GM23338 (cell line): ENCODE data around the gene TMEM145. TPM values are rescaled to one million over a fixed set of nuclear protein-coding genes. Genes with fewer than 3 reads are reported as not detected.

ENCODE experiments used
- ATAC-seq: fragments of 200-7000 bp; cut with Tn5 transposase; 3 replicates; pipeline ENCODE4 v1.9.1; 2020
- DNase-seq: peaks from one replicate; pipeline ENCODE4 v3.0.0-alpha.2; 2015; ENCODE audit warnings: low spot score
- H2AFZ ChIP-seq: fragments of 200-600 bp; sonication (generic); 2 replicates; pipeline ENCODE4 v1.8.0; 2016; ENCODE audit warnings: antibody characterized with exemption, mild to moderate bottlenecking, moderate library complexity
- H3F3A ChIP-seq: fragments of 200-600 bp; sonication (generic); replicated peaks from 2 replicates; pipeline ENCODE4 v1.8.0; 2017; ENCODE audit warnings: antibody characterized with exemption, mixed run types, low read depth
- H3K27ac ChIP-seq: fragments of 200-600 bp; sonication (generic); 2 replicates; pipeline ENCODE4 v1.6.1; 2016; ENCODE audit warnings: low read depth
- H3K27me3 ChIP-seq: fragments of 200-600 bp; sonication (generic); 2 replicates; pipeline ENCODE4 v1.8.0; 2016; ENCODE audit warnings: mild to moderate bottlenecking, mixed run types, moderate library complexity; ENCODE audit not compliant: insufficient read depth
- H3K36me3 ChIP-seq: fragments of 200-600 bp; sonication (generic); 2 replicates; pipeline ENCODE4 v1.8.0; 2016; ENCODE audit warnings: mild to moderate bottlenecking; ENCODE audit not compliant: insufficient read depth
- H3K4me1 ChIP-seq: fragments of 200-600 bp; sonication (generic); 2 replicates; pipeline ENCODE4 v1.8.0; 2016; ENCODE audit warnings: mild to moderate bottlenecking, moderate library complexity; ENCODE audit not compliant: insufficient read depth
- H3K4me2 ChIP-seq: fragments of 200-600 bp; sonication (generic); 2 replicates; pipeline ENCODE4 v1.7.1; 2017; ENCODE audit warnings: mixed run types
- H3K4me3 ChIP-seq: fragments of 200-600 bp; sonication (generic); 2 replicates; pipeline ENCODE4 v1.6.1; 2016; ENCODE audit warnings: mixed run types
- H3K79me2 ChIP-seq: fragments of 200-600 bp; sonication (generic); replicated peaks from 2 replicates; pipeline ENCODE4 v1.8.0; 2017; ENCODE audit warnings: mild to moderate bottlenecking; ENCODE audit not compliant: insufficient read depth
- H3K9me2 ChIP-seq: fragments of 200-600 bp; sonication (generic); 2 replicates; pipeline ENCODE4 v1.8.0; 2017; ENCODE audit not compliant: insufficient read depth
- H4K20me1 ChIP-seq: fragments of 200-600 bp; sonication (generic); replicated peaks from 2 replicates; pipeline ENCODE4 v1.8.0; 2017; ENCODE audit warnings: mild to moderate bottlenecking; ENCODE audit not compliant: insufficient read depth
- H3K27ac Mint-ChIP-seq: 2 replicates; pipeline ENCODE4 v1.8.0; 2020; ENCODE audit warnings: inconsistent platforms, mild to moderate bottlenecking, moderate library complexity, mixed read lengths
- H3K27me3 Mint-ChIP-seq: 3 replicates; pipeline ENCODE4 v1.8.0; 2022; ENCODE audit warnings: low read depth, mild to moderate bottlenecking, moderate library complexity, mixed read lengths, inconsistent platforms; ENCODE audit not compliant: insufficient read depth, poor library complexity
- H3K36me3 Mint-ChIP-seq: 3 replicates; pipeline ENCODE4 v1.8.0; 2021; ENCODE audit warnings: low read depth, mild to moderate bottlenecking, inconsistent platforms, moderate library complexity, mixed read lengths
- H3K4me1 Mint-ChIP-seq: 3 replicates; pipeline ENCODE4 v1.8.0; 2020; ENCODE audit warnings: mild to moderate bottlenecking, inconsistent platforms, mixed read lengths
- H3K4me3 Mint-ChIP-seq: 3 replicates; pipeline ENCODE4 v1.8.0; 2021; ENCODE audit warnings: moderate library complexity, mild to moderate bottlenecking, inconsistent platforms, mixed read lengths
- H3K9me3 Mint-ChIP-seq: 3 replicates; pipeline ENCODE4 v1.8.0; 2020; ENCODE audit warnings: moderate library complexity, mild to moderate bottlenecking, inconsistent platforms, mixed read lengths
- CREB1 ChIP-seq: fragments of 250-450 bp; sonication (Bioruptor Pico); IDR thresholded peaks from 2 replicates; pipeline ENCODE4 v1.5.0; 2020; ENCODE audit warnings: low read depth, mild to moderate bottlenecking, moderate library complexity
- CTCF ChIP-seq, 2 experiments: fragments of 200-600 bp in 1 of 2; sonication (generic) in 1 of 2; conservative IDR thresholded peaks; 2 replicates each; pipeline versions ENCODE4 v1.5.1 to v1.6.1; 2016 to 2017; ENCODE audit warnings: antibody characterized with exemption in 2 of 2, low read depth in 2 of 2, mild to moderate bottlenecking in 2 of 2, moderate library complexity in 1 of 2
- EZH2 ChIP-seq: fragments of 200-600 bp; sonication (generic); IDR thresholded peaks from one replicate; pipeline ENCODE4 v1.8.0; 2017; ENCODE audit warnings: antibody characterized with exemption, mild to moderate bottlenecking, low read depth; ENCODE audit not compliant: unreplicated experiment
- JUNB ChIP-seq: IDR thresholded peaks from one replicate; pipeline ENCODE4 v1.6.1; 2016; ENCODE audit warnings: antibody characterized with exemption; ENCODE audit not compliant: unreplicated experiment
- NANOG ChIP-seq: IDR thresholded peaks from 2 replicates; pipeline ENCODE4 v1.6.1; 2016; ENCODE audit warnings: antibody characterized with exemption, borderline replicate concordance
- POLR2AphosphoS5 ChIP-seq: IDR thresholded peaks from 2 replicates; pipeline ENCODE4 v1.6.1; 2016; ENCODE audit warnings: antibody characterized with exemption, low read depth
- REST ChIP-seq: IDR thresholded peaks from one replicate; pipeline ENCODE4 v1.6.1; 2018; ENCODE audit warnings: antibody characterized with exemption; ENCODE audit not compliant: unreplicated experiment
- STAT1 ChIP-seq: IDR thresholded peaks from one replicate; pipeline ENCODE4 v1.6.1; 2016; ENCODE audit warnings: antibody characterized with exemption; ENCODE audit not compliant: unreplicated experiment
- ZNF114 ChIP-seq: fragments of 250-450 bp; sonication (Bioruptor Pico); IDR thresholded peaks from 2 replicates; pipeline ENCODE4 v1.5.0; 2020; ENCODE audit warnings: mild to moderate bottlenecking, moderate library complexity
- ZNF331 ChIP-seq: fragments of 250-450 bp; sonication (Bioruptor Pico); IDR thresholded peaks from 2 replicates; pipeline ENCODE4 v1.5.0; 2020; ENCODE audit warnings: low read depth, mild to moderate bottlenecking, moderate library complexity
- polyA plus RNA-seq: library from polyadenylated mRNA; unstranded; fragments of >200 nt; fragmentation: Nextera tagmentation; extraction: Ambion mirVana; gene quantifications from 2 replicates; pipeline ENCODE4 v1.2.1, GENCODE V29; 2016
- total RNA-seq: library from RNA; depleted of rRNA; stranded (reverse); fragments of >200 nt; shearing (Covaris generic); gene quantifications from 2 replicates; pipeline ENCODE4 v1.2.3, GENCODE V29; 2014
- TF ChIP-seq, protein P1 (sequence below): fragments of 250-450 bp; sonication (Bioruptor Pico); IDR thresholded peaks from 2 replicates; pipeline ENCODE4 v1.5.0; 2020; ENCODE audit warnings: mild to moderate bottlenecking, moderate library complexity

Gene TMEM145
- total and polyA plus RNA-seq, 2 experiments from 2014 or later = 1.9 to 5.4 TPM

- TF ChIP-seq, protein P1, sequence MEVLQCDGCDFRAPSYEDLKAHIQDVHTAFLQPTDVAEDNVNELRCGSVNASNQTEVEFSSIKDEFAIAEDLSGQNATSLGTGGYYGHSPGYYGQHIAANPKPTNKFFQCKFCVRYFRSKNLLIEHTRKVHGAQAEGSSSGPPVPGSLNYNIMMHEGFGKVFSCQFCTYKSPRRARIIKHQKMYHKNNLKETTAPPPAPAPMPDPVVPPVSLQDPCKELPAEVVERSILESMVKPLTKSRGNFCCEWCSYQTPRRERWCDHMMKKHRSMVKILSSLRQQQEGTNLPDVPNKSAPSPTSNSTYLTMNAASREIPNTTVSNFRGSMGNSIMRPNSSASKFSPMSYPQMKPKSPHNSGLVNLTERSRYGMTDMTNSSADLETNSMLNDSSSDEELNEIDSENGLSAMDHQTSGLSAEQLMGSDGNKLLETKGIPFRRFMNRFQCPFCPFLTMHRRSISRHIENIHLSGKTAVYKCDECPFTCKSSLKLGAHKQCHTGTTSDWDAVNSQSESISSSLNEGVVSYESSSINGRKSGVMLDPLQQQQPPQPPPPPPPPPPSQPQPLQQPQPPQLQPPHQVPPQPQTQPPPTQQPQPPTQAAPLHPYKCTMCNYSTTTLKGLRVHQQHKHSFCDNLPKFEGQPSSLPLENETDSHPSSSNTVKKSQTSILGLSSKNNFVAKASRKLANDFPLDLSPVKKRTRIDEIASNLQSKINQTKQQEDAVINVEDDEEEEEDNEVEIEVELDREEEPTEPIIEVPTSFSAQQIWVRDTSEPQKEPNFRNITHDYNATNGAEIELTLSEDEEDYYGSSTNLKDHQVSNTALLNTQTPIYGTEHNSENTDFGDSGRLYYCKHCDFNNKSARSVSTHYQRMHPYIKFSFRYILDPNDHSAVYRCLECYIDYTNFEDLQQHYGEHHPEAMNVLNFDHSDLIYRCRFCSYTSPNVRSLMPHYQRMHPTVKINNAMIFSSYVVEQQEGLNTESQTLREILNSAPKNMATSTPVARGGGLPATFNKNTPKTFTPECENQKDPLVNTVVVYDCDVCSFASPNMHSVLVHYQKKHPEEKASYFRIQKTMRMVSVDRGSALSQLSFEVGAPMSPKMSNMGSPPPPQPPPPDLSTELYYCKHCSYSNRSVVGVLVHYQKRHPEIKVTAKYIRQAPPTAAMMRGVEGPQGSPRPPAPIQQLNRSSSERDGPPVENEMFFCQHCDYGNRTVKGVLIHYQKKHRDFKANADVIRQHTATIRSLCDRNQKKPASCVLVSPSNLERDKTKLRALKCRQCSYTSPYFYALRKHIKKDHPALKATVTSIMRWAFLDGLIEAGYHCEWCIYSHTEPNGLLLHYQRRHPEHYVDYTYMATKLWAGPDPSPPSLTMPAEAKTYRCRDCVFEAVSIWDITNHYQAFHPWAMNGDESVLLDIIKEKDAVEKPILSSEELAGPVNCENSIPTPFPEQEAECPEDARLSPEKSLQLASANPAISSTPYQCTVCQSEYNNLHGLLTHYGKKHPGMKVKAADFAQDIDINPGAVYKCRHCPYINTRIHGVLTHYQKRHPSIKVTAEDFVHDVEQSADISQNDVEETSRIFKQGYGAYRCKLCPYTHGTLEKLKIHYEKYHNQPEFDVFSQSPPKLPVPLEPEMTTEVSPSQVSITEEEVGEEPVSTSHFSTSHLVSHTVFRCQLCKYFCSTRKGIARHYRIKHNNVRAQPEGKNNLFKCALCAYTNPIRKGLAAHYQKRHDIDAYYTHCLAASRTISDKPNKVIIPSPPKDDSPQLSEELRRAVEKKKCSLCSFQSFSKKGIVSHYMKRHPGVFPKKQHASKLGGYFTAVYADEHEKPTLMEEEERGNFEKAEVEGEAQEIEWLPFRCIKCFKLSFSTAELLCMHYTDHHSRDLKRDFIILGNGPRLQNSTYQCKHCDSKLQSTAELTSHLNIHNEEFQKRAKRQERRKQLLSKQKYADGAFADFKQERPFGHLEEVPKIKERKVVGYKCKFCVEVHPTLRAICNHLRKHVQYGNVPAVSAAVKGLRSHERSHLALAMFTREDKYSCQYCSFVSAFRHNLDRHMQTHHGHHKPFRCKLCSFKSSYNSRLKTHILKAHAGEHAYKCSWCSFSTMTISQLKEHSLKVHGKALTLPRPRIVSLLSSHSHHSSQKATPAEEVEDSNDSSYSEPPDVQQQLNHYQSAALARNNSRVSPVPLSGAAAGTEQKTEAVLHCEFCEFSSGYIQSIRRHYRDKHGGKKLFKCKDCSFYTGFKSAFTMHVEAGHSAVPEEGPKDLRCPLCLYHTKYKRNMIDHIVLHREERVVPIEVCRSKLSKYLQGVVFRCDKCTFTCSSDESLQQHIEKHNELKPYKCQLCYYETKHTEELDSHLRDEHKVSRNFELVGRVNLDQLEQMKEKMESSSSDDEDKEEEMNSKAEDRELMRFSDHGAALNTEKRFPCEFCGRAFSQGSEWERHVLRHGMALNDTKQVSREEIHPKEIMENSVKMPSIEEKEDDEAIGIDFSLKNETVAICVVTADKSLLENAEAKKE = no peak
- TF ChIP-seq EZH2 = no peak
- TF ChIP-seq ZNF114 (CRISPR knock-in tag) = no peak
- no peak for TF ChIP-seq CREB1 (CRISPR knock-in tag)
- no peak for TF ChIP-seq ZNF331 (CRISPR knock-in tag)
These were observed 40.1 kb upstream of the TMEM145 start (continued) for GRCh38 chr19:42272989-42273406.

GRCh38 chr19:42273407-42274064 is 39.6 kb upstream of the TMEM145 start:
- Histone ChIP-seq H3K27ac (no peak overlapping the region), H3K9me2 (no peaks in the 10 kb centered on the region), H3K4me1 (peaks cover 5% of the 10 kb centered on the region; the same call in 1 of the 2 replicates), H3K4me3 (no peak overlapping the region), H3K27me3 (no peaks in the 10 kb centered on the region), H3K36me3 (no peaks in the 10 kb centered on the region), H2AFZ (no peak overlapping the region), H3K79me2 (peaks cover 6% of the 10 kb centered on the region; the same call in 1 of the 2 replicates), H3K4me2 (no peak overlapping the region), H3F3A (no peaks in the 10 kb centered on the region), H4K20me1 (0 out of 2 replicates have a peak, but pooled peaks cover 3% of the 10 kb centered on the region)
- no peaks in the 10 kb centered on the region; the same call in 2 of the 3 replicates for H3K9me3 Mint-ChIP-seq
- H3K36me3 Mint-ChIP-seq = peaks cover 13% of the 10 kb centered on the region; the same call in 2 of the 3 replicates
- H3K27ac Mint-ChIP-seq = no peak overlapping the region
- peaks cover 24% of the 10 kb centered on the region for H3K4me1 Mint-ChIP-seq
- no peak overlapping the region for H3K4me3 Mint-ChIP-seq
- ATAC-seq = no peak
- H3K27me3 Mint-ChIP-seq = peaks cover 4% of the 10 kb centered on the region
- no peak for DNase-seq
- TF ChIP-seq STAT1 (no peak), CTCF (conservative IDR thresholded peaks at IDR 0.05; ENCODE audit: low read depth in 2 of 2) (no peak), ZNF114 (CRISPR knock-in tag) (no peak), JUNB (no peak), REST (no peak), CREB1 (CRISPR knock-in tag) (no peak), ZNF331 (CRISPR knock-in tag) (no peak), NANOG (no peak), EZH2 (no peak), POLR2AphosphoS5 (no peak)
